NCI-H1930 (cell line): ENCODE results near the gene KDM3A.

Experiments
- DNase-seq, 2 experiments: peaks; one replicate each; lab custom pipeline; 2025; lab: John Stamatoyannopoulos, UW

KDM3A gene

DNA sequence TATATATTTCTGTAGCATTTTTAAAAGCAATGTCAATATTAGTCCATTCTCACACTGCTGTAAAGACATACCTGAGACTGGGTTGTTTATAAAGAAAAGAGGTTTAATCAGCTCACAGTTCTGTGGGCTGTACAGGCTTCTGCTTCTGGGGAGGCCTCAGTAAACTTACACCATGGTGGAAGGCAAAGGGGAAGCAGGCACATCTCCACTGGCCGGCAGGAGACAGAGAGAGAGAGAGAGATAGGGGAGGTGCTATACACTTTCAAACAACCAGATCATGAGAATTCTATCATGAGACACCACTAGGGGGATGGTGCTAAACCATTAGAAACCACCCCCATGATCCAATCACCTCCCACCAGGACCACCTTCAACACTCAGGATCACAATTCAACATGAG is 79.0 kb downstream of the KDM3A start:
- no peak for DNase-seq

DNA sequence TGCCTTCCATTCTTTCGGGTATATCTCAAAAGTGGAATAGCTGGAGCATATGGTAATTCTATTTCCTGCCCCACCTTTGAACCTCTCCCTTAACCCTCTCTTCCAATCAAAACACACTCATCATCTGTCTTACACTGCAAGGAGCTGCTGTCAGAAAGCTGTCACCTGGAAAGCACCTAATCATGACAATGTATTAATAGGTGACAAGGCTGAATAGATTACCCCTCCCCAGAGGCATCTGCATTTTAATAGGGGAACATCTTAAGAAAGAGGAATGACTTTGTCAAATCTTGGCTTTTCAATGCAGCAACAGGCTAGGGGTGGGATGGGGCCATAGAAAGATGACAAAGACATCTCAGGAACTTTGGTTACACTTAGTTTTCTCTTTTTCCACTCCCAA is 80.8 kb downstream of the KDM3A start:
- DNase-seq = no peak

DNA sequence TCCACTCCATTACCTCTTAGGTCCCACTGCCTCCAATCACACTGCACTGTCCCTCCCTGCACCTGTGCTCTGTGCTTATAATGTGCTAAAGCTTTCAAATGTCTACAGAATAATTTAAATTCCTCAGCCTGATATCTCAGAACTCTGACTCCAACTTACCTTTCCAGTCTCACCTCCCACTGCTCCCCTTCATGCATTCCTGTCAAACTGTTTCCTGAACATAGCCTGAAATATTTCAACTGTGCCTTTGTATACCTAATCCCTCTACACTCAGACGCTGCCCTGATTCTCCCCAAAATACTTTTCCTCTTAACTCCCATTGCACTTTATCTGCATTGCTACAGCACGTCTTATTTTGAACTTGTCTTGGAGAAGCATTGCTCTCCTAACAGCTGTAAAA is 81.5 kb downstream of the KDM3A start:
- no peak for DNase-seq

DNA sequence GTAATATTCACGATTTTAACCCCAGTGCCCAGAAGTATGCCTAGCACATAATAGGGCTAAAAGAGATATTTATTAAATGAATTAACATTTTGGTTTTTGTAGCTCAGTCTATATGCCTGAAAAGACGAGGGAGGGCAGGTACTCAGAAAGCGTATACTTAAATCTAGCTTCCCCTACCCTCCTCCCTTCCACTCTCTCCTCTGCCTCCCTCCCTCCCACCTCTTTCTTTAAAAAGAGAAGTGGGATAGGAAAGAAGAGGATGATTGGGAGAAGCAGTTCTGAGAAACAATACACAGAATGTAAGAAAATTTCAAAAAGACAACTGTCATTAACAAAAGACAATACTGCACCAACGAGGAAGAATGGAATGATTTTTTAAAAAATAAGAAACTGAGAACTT is 82.3 kb downstream of the KDM3A start:
- no peak for DNase-seq

DNA sequence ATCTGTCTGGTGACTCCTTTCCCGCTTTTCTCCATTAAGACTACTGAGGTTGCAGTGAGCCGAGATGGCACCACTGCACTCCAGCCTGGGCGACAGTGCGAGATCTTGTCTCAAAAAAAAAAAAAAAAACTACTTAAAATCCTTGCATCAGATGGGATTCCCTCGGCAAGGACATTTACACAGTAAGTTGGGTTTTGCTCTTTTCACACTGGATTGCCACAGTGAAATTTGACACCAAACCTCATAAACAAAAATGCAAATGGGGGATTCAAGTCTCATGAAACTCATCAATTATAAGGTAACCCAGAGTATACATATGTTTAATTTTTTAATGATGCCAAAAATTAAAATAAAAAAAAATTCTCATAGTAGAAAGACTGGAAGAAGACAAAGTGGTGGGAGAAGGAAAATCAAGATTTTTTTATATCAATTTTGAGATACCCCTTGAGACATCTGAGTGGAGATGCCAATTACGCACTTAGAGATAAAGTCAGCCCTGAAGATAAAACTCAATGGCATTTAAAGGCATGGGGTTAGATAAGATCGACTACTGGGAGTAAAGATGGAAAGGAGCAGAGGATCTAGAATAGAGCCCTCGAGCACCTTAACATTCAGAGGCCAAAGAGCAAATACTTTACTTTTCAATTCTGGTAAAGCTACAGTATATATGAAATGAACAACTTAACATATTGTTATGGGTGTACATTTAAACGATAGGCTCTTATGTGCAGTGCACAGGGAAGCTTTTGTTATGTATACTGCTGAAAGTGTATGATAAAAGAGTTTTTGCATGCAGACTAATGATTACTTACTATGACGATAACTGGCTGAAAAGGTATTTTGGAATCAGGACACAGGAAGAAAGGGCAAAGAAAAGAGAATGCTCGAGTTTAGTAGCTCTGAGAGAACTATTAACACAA is 84.5 kb downstream of the KDM3A start:
- DNase-seq = no peak

DNA sequence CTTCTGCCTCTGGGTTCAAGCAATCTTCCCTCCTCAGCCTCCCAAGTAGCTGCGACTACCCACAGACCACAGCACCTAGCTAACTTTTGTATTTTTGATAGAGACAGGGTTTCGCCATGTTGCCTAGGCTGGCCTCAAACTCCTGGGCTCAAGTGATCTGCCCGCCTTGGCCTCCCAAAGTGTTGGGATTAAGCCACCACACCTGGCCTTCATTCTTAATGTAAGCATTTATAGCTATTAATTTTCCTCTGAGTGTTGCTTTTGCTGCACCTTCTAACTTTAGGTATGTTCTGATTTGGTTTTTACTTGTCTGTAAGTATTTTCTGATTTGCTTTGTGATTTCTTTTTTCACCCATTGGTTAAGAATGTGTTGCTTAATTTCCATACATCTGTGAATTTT is 92.4 kb downstream of the KDM3A start:
- DNase-seq = no peak

DNA sequence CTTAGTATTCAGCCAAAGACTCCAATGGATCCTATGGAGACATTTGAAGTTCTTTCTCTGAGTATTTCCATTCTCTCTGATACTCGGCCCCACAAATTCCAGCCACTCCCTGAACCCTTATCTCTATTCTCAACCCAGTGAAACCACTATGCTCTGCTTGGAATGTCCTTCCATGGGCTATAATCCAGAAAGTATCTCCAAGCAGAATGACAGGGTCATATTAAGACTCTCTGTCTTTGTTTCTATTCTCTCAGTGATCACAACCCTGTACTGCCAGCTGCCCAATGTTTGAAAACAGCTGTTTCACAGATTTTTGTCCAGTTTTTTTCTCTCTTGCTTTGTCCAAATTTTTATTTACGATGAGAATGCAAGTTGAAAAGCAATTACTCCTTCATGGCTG is 100.2 kb downstream of the KDM3A start:
- DNase-seq = no peak
